Activated naive CD8-positive, alpha-beta T cell (primary cell): ENCODE measurements around the gene TPM2.

Experiments used
- H3K27ac Mint-ChIP-seq: one replicate; pipeline ENCODE4 v1.8.0; 2021; ENCODE audit warnings: mixed read lengths
- H3K27me3 Mint-ChIP-seq: one replicate; pipeline ENCODE4 v1.8.0; 2021; ENCODE audit warnings: mixed read lengths
- H3K36me3 Mint-ChIP-seq: one replicate; pipeline ENCODE4 v1.8.0; 2021; ENCODE audit warnings: mixed read lengths
- H3K4me1 Mint-ChIP-seq: one replicate; pipeline ENCODE4 v1.8.0; 2021; ENCODE audit warnings: low read depth, mixed read lengths
- H3K4me3 Mint-ChIP-seq: one replicate; pipeline ENCODE4 v1.8.0; 2021; ENCODE audit warnings: mild to moderate bottlenecking, mixed read lengths
- H3K9me3 Mint-ChIP-seq: one replicate; pipeline ENCODE4 v1.8.0; 2021; ENCODE audit warnings: low read depth, mixed read lengths

TPM2 gene

DNA sequence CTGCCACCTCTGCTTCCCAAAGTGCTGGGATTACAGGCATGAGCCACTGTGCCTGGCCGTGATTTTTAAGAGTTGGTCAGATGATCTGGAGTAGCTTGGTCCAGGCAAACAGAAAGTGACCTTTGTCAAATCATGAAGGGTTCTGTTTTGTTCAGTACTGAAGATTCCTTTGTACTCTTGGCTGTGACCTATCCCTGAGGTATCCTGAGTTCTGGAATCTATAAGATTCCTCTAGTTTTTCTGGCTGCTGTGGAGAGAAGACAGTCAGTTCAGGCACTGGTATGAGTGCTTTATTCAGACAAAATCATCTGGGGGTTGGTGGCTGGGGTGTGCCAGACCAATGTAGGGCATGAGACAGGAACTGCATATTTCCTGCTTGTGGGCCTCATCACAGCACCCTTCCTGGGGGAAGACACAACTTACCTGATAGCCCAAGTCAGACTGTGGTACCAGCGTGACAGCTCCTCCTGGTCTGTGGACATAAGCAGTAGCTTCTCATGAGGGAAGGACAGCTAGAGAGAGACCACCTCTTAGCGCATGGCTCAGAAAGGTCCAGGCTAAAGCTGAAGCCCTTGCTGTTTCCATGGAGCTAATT is 27.9 kb downstream of the TPM2 start:
- H3K4me3 Mint-ChIP-seq = peak overlapping the region; percentile 23
- H3K36me3 Mint-ChIP-seq = peaks cover 2% of the 10 kb centered on the region
- peaks cover 66% of the 10 kb centered on the region for H3K4me1 Mint-ChIP-seq
- H3K27ac Mint-ChIP-seq = peak overlapping the region; percentile 89
- no peaks in the 10 kb centered on the region for H3K9me3 Mint-ChIP-seq
- no peaks in the 10 kb centered on the region for H3K27me3 Mint-ChIP-seq

DNA sequence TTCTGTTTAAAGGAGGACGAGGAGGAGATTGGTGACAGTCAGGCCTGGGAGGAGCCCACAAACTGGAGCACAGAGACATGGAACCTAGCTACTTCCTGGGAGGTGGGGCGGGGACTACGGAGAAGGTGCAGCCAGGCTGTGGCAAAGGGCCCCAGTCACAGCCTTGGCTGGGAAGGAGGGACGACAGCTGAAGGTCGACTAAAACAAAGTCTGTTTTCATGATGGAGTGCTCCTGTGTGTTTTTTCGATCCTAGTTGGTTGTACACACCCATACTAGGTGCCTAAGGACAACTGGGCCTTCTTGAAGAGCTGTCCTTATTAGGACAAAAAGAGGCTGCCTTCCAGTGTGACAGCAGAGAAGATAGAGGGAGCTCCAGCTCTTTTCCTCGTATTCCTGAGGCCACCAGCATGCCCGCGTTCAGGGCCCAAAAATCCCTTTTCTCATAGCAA is 28.7 kb downstream of the TPM2 start:
- Mint-ChIP-seq H3K4me3 (peak overlapping the region; percentile 13), H3K36me3 (peaks cover 2% of the 10 kb centered on the region), H3K4me1 (peaks cover 71% of the 10 kb centered on the region), H3K9me3 (no peaks in the 10 kb centered on the region), H3K27ac (peak overlapping the region; percentile 22), H3K27me3 (no peaks in the 10 kb centered on the region)

DNA sequence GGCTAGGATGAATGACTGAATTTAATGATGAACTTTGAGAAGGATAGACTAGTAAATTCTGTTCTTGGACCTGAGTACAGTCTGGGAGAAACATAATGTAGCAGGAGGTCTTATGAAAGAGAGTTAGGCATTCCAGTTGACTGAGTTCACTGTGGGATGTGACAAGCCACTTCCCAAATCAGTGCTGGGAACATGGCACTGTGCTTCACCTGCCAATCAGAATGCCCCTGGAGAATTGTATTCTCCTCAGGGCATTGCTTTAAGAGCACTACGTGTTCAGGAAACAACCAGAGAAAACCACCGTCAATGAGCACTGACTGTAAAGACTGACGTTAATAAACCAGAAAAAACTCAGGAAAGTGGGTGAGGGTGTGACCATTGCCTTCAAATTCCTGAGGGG is 30.4 kb downstream of the TPM2 start:
- Mint-ChIP-seq H3K27ac (peak overlapping the region; percentile 70), H3K36me3 (peaks cover 2% of the 10 kb centered on the region), H3K4me1 (peaks cover 71% of the 10 kb centered on the region), H3K27me3 (no peaks in the 10 kb centered on the region), H3K9me3 (no peaks in the 10 kb centered on the region), H3K4me3 (peak overlapping the region; percentile 85)

DNA sequence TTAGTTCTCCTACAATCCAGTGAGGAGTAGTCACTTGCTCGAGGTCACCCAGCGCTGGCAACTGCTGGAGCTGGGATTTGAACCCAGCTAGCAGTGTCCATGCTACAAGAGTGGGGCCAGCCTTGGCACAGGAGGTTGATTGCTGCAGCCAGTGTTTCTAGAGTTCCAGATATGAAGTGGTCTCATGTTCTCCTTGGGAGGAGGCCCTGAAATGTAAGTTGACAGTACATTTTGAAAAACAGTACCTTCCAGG is 30.8 kb downstream of the TPM2 start:
- H3K27ac Mint-ChIP-seq = peak overlapping the region; percentile 70
- H3K9me3 Mint-ChIP-seq = no peaks in the 10 kb centered on the region
- peak overlapping the region; percentile 85 for H3K4me3 Mint-ChIP-seq
- peaks cover 2% of the 10 kb centered on the region for H3K36me3 Mint-ChIP-seq
- H3K27me3 Mint-ChIP-seq = no peaks in the 10 kb centered on the region
- peaks cover 68% of the 10 kb centered on the region for H3K4me1 Mint-ChIP-seq

DNA sequence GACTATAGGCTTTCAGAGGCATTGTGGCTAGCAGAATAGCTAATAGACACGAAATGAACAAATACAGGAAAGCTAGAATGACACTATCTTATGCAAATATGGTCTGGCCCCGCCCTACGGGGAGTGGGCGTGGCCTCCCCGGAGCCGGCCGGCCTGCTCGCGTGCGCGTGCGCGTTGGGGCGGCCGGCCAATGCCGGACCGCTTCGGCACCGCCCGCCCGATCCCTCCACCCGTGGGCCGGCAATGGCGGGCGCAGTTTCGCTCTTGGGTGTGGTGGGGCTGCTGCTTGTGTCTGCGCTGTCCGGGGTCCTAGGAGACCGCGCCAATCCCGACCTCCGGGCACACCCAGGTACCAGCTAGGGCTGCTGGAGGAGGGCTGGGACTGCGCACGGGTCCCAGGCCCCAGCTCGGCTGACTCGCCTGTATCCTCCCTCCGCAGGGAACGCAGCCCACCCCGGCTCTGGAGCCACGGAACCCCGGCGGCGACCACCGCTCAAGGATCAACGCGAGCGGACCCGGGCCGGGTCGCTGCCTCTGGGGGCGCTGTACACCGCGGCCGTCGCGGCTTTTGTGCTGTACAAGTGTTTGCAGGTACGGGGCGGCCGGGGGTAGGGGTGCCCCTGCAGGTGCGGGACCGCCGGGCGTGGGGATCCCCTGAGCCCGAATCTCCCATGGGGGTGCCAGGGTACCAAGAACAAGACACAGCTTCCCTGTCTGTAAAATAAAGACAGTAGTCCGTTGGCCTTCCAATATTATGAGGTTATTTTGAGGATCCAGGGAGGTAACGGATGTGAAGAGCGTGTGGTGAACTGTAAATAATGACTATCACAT is 31.4 kb downstream of the TPM2 start, which contains the start of gene CCDC107:
CCDC107 (plus strand) TSS at position 156 of the 831 bp plus-strand sequence; CDS start at position 244, 88 bp downstream.
- no peaks in the 10 kb centered on the region for H3K9me3 Mint-ChIP-seq
- H3K4me3 Mint-ChIP-seq = peak within 1 kb of the TSS; percentile 85
- H3K4me1 Mint-ChIP-seq = peaks cover 67% of the 10 kb centered on the region
- H3K27ac Mint-ChIP-seq = peak within 1 kb of the TSS; percentile 99
- no peaks in the 10 kb centered on the region for H3K27me3 Mint-ChIP-seq
- peaks cover 2% of the 10 kb centered on the region for H3K36me3 Mint-ChIP-seq

DNA sequence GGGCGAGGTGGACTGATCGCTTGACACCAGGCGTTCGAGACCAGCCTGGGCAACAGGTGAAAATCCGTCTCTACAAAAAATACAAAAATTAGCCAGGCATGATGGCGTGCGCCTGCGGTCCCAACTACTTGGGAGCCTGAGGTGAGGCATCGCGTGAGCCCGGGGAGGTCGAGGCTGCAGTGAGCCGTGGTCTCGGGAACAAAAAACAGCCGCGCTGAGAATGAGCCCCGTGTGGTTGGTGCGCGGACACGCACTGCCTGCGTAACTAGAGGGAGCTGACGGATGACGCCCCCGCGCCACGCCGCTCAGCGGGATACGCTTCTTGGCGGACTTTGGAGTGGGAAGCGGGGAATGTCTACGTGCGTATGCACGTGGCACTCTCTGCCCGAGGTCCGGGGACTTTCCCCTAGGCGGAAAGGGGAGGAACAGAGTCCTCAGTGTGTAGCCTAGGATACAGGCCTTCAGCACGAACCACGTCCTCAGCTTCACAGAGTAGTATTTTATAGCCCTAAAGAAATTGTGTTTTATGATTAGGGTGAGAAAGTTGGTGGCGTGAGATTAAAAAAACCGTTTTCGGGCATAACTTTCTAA is 32.1 kb downstream of the TPM2 start, which contains the start of gene RMRP:
RMRP (minus strand) TSS at position 474 of the 591 bp plus-strand sequence.
- Mint-ChIP-seq H3K9me3 (no peaks in the 10 kb centered on the region), H3K36me3 (peaks cover 2% of the 10 kb centered on the region)

DNA sequence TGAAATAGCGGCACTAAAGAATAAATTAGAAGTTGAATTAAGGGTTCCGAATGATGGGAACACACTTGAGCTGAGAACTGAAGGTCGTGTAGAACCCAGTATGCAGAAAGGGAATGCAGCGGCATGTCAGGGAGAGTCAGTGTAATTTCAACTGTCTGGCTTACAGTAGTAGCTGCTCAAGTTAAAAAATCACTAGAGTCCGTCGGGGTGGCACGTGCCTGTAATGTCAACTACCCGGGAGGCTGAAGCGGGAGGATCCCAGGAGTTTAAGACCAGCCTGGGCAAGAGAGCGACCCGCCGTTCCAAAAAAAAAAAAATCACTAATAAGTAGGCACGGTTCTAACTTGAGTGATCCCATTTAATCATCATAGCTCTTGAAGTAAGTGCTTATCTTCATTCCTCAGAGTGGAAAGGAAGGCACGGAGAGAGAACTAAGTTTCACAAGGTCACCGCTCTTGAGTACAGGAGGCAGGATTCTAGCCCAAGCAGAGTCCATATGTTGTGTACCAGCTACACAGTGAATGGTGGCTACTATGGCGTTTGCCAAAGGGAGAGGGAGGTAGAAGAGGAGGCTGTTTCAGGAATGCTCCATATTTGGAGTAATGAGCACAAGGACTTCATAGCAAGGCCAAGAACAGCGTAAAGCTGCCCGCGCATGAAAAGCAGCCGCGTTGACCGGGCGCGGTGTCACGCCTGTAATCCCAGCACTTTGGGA is 32.7 kb downstream of the TPM2 start:
- peaks cover 2% of the 10 kb centered on the region for H3K36me3 Mint-ChIP-seq
- H3K4me1 Mint-ChIP-seq = peaks cover 64% of the 10 kb centered on the region
- H3K27me3 Mint-ChIP-seq = no peaks in the 10 kb centered on the region

More for the DNA sequence above, 32.1 kb downstream of the TPM2 start, which contains the start of gene RMRP:
- H3K27me3 Mint-ChIP-seq = no peaks in the 10 kb centered on the region
- peaks cover 65% of the 10 kb centered on the region for H3K4me1 Mint-ChIP-seq
- H3K27ac Mint-ChIP-seq = peak within 1 kb of the TSS; percentile 99
- peak within 1 kb of the TSS; percentile 85 for H3K4me3 Mint-ChIP-seq

DNA sequence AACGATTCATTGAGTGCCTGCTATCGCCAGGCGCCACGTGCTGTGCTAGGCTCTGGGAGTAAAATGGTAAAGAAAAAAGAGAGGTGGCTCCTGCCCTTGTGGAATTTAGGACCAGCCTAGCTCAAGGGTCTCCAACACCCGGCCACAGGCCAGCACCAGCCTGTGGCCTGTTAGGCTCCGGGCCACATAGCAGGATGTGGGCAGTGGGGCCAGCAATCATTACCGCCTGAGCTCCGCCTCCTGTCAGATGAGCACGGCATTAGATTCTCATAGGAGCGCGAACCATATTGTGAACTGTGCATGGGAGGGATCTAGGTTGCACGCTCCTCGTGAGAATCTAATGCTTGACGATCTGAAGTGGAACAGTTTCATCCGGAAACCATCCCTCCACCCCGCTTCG is 33.4 kb downstream of the TPM2 start:
- Mint-ChIP-seq H3K4me3 (peak overlapping the region; percentile 85), H3K27ac (peak overlapping the region; percentile 99), H3K27me3 (no peaks in the 10 kb centered on the region)

More for the DNA sequence above, 32.7 kb downstream of the TPM2 start:
- Mint-ChIP-seq H3K27ac (peak overlapping the region; percentile 99), H3K9me3 (no peaks in the 10 kb centered on the region), H3K4me3 (peak overlapping the region; percentile 85)

DNA sequence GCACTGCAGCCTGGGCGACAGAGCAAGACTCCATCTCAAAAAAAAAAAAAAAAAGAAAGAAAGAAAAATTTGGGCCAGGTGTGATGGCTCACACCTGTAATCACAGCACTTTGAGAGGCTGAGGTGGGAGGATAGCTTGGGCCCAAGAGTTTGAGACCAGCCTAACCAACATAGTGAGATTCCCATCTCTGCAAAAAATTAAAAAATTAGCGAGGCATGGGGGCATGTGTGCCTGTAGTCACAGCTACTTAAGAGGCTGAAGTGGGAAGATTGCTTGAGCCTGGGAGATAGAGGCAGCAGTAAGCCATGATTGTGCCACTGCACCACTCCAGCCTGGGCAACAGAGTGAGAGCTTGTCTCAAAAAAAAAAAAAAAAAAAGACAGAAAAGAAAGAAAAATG is 36.1 kb downstream of the TPM2 start:
- Mint-ChIP-seq H3K27ac (no peak overlapping the region), H3K4me1 (peaks cover 60% of the 10 kb centered on the region), H3K9me3 (no peaks in the 10 kb centered on the region), H3K36me3 (no peaks in the 10 kb centered on the region), H3K4me3 (no peak overlapping the region), H3K27me3 (no peaks in the 10 kb centered on the region)

More for the DNA sequence above, 33.4 kb downstream of the TPM2 start:
- Mint-ChIP-seq H3K4me1 (peaks cover 66% of the 10 kb centered on the region), H3K36me3 (peaks cover 2% of the 10 kb centered on the region), H3K9me3 (no peaks in the 10 kb centered on the region)

DNA sequence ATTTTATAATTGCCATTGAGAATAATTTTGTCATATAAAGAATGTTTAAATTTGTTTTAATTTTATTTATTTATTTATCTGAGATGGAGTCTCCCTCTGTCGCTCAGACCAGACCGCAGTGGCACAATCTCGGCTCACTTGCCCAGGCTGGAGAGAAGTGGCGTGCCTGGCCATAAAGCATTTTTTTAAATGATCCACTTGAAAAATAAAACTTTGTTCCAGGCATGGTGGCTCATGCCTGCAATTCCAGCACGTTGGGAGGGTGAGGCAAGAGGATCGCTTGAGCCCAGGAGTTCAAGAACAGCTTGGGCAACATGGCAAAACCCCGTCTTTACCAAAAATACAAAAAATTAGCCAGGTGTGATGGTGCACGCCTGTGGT is 36.9 kb downstream of the TPM2 start:
- Mint-ChIP-seq H3K4me1 (peaks cover 66% of the 10 kb centered on the region), H3K36me3 (no peaks in the 10 kb centered on the region), H3K4me3 (no peak overlapping the region), H3K27ac (no peak overlapping the region), H3K9me3 (no peaks in the 10 kb centered on the region), H3K27me3 (no peaks in the 10 kb centered on the region)

DNA sequence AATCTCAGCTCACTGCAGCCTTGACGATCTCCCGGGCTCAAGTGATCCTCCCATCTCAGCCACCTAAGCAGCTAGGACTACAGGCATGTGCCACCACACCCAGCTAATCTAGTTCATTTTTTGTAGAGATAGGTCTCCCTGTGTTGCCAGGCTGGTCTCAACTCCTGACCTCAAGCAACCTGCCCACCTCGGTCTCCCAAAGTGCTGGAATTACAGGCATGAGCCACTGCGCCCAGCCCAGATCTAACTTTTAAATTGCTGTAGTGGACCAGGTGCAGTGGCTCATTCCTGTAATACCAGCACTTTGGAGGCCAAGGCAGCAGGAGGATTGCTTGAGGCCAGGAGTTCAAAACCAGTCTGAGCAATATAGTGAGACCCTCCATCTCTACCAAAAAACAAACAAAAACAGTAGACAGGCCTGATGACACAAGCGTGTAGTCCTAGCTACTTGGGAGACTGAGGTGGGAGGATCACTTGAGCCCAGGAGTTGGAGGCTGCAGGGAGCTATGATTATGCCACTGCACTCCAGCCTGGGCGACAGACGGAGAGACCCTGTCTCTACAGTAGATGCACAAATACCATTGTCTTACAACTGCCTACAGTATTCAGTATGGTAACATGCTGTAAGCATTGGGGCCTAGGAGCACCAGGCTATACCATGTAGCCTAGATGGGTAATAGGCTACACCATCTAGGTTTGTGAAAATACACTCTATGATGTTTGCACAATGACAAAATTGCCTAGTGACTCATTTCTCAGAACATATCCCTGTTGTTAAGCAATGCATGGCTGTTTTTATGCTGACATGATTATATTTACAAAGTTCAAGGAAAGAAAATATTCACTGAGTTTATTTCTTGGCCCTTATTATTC is 37.5 kb downstream of the TPM2 start:
- Mint-ChIP-seq H3K27me3 (no peaks in the 10 kb centered on the region), H3K4me3 (peak overlapping the region; percentile 38), H3K9me3 (no peaks in the 10 kb centered on the region), H3K4me1 (peaks cover 66% of the 10 kb centered on the region), H3K27ac (peak overlapping the region; percentile 91), H3K36me3 (no peaks in the 10 kb centered on the region)

DNA sequence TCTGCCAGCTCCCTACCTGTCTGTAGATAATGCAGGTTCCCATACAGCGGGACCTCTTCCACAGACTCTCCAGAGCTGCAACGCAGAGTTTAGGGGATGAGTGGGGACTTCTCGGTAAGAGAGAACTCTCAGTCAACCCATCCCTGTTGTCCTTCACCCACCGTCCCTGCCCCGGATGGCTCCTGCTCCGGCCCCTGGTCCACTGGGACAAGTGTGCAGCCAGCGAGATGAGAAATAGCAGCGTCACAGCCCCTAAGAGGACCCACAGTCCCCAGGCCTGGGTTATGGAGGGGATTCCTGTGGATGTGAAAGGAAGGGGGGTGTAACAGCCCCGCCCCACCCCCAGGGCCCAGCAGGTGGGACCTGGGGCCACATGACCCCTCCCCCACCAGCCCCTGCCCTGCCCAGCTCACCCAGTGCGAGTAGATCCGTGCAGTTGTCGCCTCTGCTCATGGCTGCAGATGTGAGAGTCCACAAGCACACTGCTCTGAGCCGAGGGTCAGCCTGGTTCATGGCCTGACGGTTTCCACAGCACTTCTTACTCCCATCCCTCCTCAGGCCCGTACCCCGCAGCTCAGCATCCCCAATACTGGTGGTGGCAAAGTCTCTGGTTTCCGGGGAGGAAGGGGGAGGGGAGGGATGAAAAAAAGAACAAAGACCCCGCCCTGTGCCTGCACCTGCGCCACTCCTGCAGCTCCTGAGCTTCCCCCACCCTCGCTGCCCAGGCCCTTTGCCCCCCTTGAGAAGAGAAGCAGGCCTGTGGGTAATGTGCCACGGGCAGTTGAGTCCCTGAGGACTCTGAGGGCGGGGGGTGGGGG is 39.2 kb downstream of the TPM2 start, which contains the start of gene SIT1:
SIT1 (minus strand) TSS at position 591 of the 818 bp plus-strand sequence; CDS start at position 513, 78 bp downstream.
- no peaks in the 10 kb centered on the region for H3K27me3 Mint-ChIP-seq
- H3K4me1 Mint-ChIP-seq = peaks cover 61% of the 10 kb centered on the region
- H3K36me3 Mint-ChIP-seq = no peaks in the 10 kb centered on the region
- no peaks in the 10 kb centered on the region for H3K9me3 Mint-ChIP-seq
- peak within 1 kb of the TSS; percentile 91 for H3K27ac Mint-ChIP-seq
- peak within 1 kb of the TSS; percentile 85 for H3K4me3 Mint-ChIP-seq
